H1 (cell line): ENCODE results near the gene GLP1R. TPM values are rescaled to one million over a fixed set of nuclear protein-coding genes. Genes with fewer than 3 reads are reported as not detected.

Experiments
- CTCF ChIA-PET: fragments of 300-600 bp; sonication (Branson Sonifier 250); formaldehyde crosslinking; loops from one replicate; lab custom pipeline; 2021; ENCODE audit not compliant: partially characterized antibody; lab: Charles Lee
- POLR2A ChIA-PET: fragments of 300-600 bp; sonication (Branson Sonifier 250); formaldehyde crosslinking; loops from one replicate; lab custom pipeline; 2021; ENCODE audit warnings: inconsistent platforms; ENCODE audit not compliant: partially characterized antibody; lab: Charles Lee
- DNase-seq, 2 experiments: peaks; one replicate each; pipeline versions ENCODE4 v3.0.0 to v3.0.0-alpha.2; 2010 to 2022; ENCODE audit warnings: low spot score in 2 of 2, low read depth in 1 of 2, mixed read lengths in 1 of 2
- FAIRE-seq: peaks from 2 replicates; lab custom pipeline; 2011; peaks lifted over from hg19 to GRCh38; lab: Jason Lieb, UNC
- H2AFZ ChIP-seq: 2 replicates; pipeline ENCODE4 v1.8.1; 2012; ENCODE audit warnings: low read length, inconsistent platforms
- H2AK5ac ChIP-seq: 2 replicates; pipeline ENCODE4 v1.6.1; 2013; ENCODE audit warnings: low read depth, low read length
- H2BK120ac ChIP-seq: replicated peaks from 2 replicates; pipeline ENCODE3; 2013; ENCODE audit warnings: low read depth, low read length, inconsistent platforms
- H2BK12ac ChIP-seq: 2 replicates; pipeline ENCODE4 v1.6.1; 2013; ENCODE audit warnings: low read depth, low read length
- H2BK15ac ChIP-seq: 2 replicates; pipeline ENCODE4 v1.6.1; 2013; ENCODE audit warnings: low read length
- H2BK20ac ChIP-seq: 2 replicates; pipeline ENCODE4 v1.6.1; 2013; ENCODE audit warnings: low read length
- H2BK5ac ChIP-seq: 2 replicates; pipeline ENCODE4 v1.6.1; 2013; ENCODE audit warnings: low read depth, low read length
- H3K14ac ChIP-seq: 2 replicates; pipeline ENCODE4 v1.6.1; 2013; ENCODE audit warnings: inconsistent platforms; ENCODE audit not compliant: insufficient read length
- H3K18ac ChIP-seq: 2 replicates; pipeline ENCODE4 v1.6.1; 2013; ENCODE audit warnings: low read length; ENCODE audit errors: extremely low read depth
- H3K23ac ChIP-seq: 2 replicates; pipeline ENCODE4 v1.6.1; 2013; ENCODE audit warnings: inconsistent platforms; ENCODE audit not compliant: insufficient read length
- H3K23me2 ChIP-seq: 2 replicates; pipeline ENCODE4 v1.6.1; 2013; ENCODE audit warnings: low read depth, low read length
- H3K27ac ChIP-seq: 2 replicates; pipeline ENCODE4 v1.6.1; 2011; ENCODE audit warnings: low read depth, low read length, inconsistent platforms
- H3K27me3 ChIP-seq, 4 experiments: replicated peaks in 1 of 4; 1 replicate in 1 of 4; 2 replicates in 3 of 4; pipeline versions ENCODE4 v1.6.1 to v1.8.1; 2011 to 2013; ENCODE audit warnings: low read length in 3 of 4, mild to moderate bottlenecking in 3 of 4, inconsistent platforms in 2 of 4, mixed read lengths in 2 of 4, moderate library complexity in 1 of 4; ENCODE audit not compliant: control insufficient read depth in 3 of 4, insufficient read depth in 3 of 4; ENCODE audit errors: extremely low read depth in 1 of 4
- H3K36me3 ChIP-seq, 4 experiments: 2 replicates each; pipeline versions ENCODE4 v1.6.1 to v1.8.1; 2011 to 2013; ENCODE audit warnings: mild to moderate bottlenecking in 4 of 4, low read length in 3 of 4, moderate library complexity in 2 of 4, control low read depth in 1 of 4, inconsistent platforms in 1 of 4; ENCODE audit not compliant: insufficient read depth in 4 of 4, control insufficient read depth in 2 of 4
- H3K4ac ChIP-seq: replicated peaks from 2 replicates; pipeline ENCODE3; 2013; ENCODE audit warnings: low read length, low read depth, mixed read lengths, inconsistent platforms; ENCODE audit not compliant: insufficient read length
- H3K4me1 ChIP-seq, 4 experiments: replicated peaks in 1 of 4; 1 replicate in 1 of 4; 2 replicates in 3 of 4; pipeline versions ENCODE4 v1.6.1 to v1.8.1; 2011 to 2013; ENCODE audit warnings: low read length in 3 of 4, inconsistent platforms in 2 of 4, mixed read lengths in 1 of 4; ENCODE audit not compliant: insufficient read depth in 4 of 4, control insufficient read depth in 3 of 4
- H3K4me2 ChIP-seq, 2 experiments: 2 replicates each; pipeline versions ENCODE4 v1.6.1 to v1.8.1; 2011 to 2013; ENCODE audit warnings: low read depth in 2 of 2, low read length in 2 of 2, control low read depth in 1 of 2, inconsistent platforms in 1 of 2, mild to moderate bottlenecking in 1 of 2; ENCODE audit not compliant: insufficient read depth in 1 of 2
- H3K4me3 ChIP-seq, 4 experiments: fragments of 200-600, 300-600 bp in 1 of 4; sonication (generic), shearing (Covaris generic), sonication (Bioruptor Twin) in 1 of 4; 2 replicates each; pipeline versions ENCODE4 v1.5.1 to v1.8.1; 2011 to 2016; ENCODE audit warnings: low read length in 4 of 4, low read depth in 3 of 4, control low read depth in 2 of 4, inconsistent platforms in 2 of 4, mild to moderate bottlenecking in 2 of 4, mixed read lengths in 1 of 4, moderate library complexity in 1 of 4; ENCODE audit not compliant: insufficient read depth in 2 of 4; ENCODE audit errors: extremely low read depth in 1 of 4
- H3K56ac ChIP-seq: replicated peaks from 2 replicates; pipeline ENCODE3; 2013; ENCODE audit warnings: low read depth, mild to moderate bottlenecking, mixed read lengths, low read length, inconsistent platforms; ENCODE audit not compliant: insufficient read length
- H3K79me1 ChIP-seq: 2 replicates; pipeline ENCODE4 v1.6.1; 2013; ENCODE audit warnings: low read depth, low read length, control low read depth
- H3K79me2 ChIP-seq, 2 experiments: 2 replicates each; pipeline versions ENCODE4 v1.6.1 to v1.8.1; 2012 to 2013; ENCODE audit warnings: low read length in 2 of 2, mild to moderate bottlenecking in 2 of 2, inconsistent platforms in 1 of 2; ENCODE audit not compliant: insufficient read depth in 2 of 2, control insufficient read depth in 1 of 2
- H3K9ac ChIP-seq, 4 experiments: replicated peaks in 1 of 4; 1 replicate in 1 of 4; 2 replicates in 3 of 4; pipeline versions ENCODE4 v1.6.1 to v1.8.1; 2011 to 2013; ENCODE audit warnings: low read depth in 3 of 4, low read length in 3 of 4, control low read depth in 2 of 4, mild to moderate bottlenecking in 2 of 4, moderate library complexity in 2 of 4, inconsistent platforms in 1 of 4; ENCODE audit errors: extremely low read depth in 1 of 4
- H3K9me3 ChIP-seq, 2 experiments: 2 replicates each; pipeline versions ENCODE4 v1.6.1 to v1.8.1; 2012 to 2013; ENCODE audit warnings: mild to moderate bottlenecking in 2 of 2, moderate library complexity in 2 of 2, control low read depth in 1 of 2, inconsistent platforms in 1 of 2, low read depth in 1 of 2, low read length in 1 of 2, mixed read lengths in 1 of 2; ENCODE audit not compliant: insufficient read depth in 2 of 2
- H4K20me1 ChIP-seq, 2 experiments: replicated peaks in 1 of 2; 2 replicates each; pipeline versions ENCODE3 to v1.8.1; 2011 to 2013; ENCODE audit warnings: inconsistent platforms in 2 of 2, low read length in 2 of 2, mild to moderate bottlenecking in 1 of 2; ENCODE audit not compliant: insufficient read depth in 2 of 2, control insufficient read depth in 1 of 2
- H4K5ac ChIP-seq: 2 replicates; pipeline ENCODE4 v1.6.1; 2013; ENCODE audit warnings: low read length, low read depth, mixed read lengths, inconsistent platforms; ENCODE audit not compliant: insufficient read length
- H4K8ac ChIP-seq: 2 replicates; pipeline ENCODE4 v1.8.0; 2013; ENCODE audit warnings: mild to moderate bottlenecking, moderate library complexity, low read length, inconsistent platforms; ENCODE audit not compliant: insufficient read depth; ENCODE audit errors: extremely low read depth
- H4K91ac ChIP-seq: replicated peaks from 2 replicates; pipeline ENCODE3; 2013; ENCODE audit warnings: low read length, mixed read lengths, inconsistent platforms; ENCODE audit not compliant: insufficient read length
- BACH1 ChIP-seq: IDR thresholded peaks from 2 replicates; pipeline ENCODE4 v1.6.1; 2012; ENCODE audit warnings: low read length, improper control_type of control experiment
- EP300 ChIP-seq, 2 experiments: IDR thresholded peaks; 1 replicate in 1 of 2; 2 replicates in 1 of 2; pipeline ENCODE4 v1.6.1; 2011 to 2012; ENCODE audit warnings: low read depth in 2 of 2, low read length in 2 of 2, mild to moderate bottlenecking in 2 of 2, borderline replicate concordance in 1 of 2, inconsistent platforms in 1 of 2, moderate library complexity in 1 of 2
- GTF2F1 ChIP-seq: IDR thresholded peaks from 2 replicates; pipeline ENCODE4 v1.6.1; 2012; ENCODE audit warnings: low read depth, low read length, improper control_type of control experiment, borderline replicate concordance
- TBP ChIP-seq: IDR thresholded peaks from 2 replicates; pipeline ENCODE4 v1.6.1; 2011; ENCODE audit warnings: low read depth, low read length, improper control_type of control experiment
- WGBS, 2 experiments: shearing (Covaris generic) in 1 of 2; methylation state at CpG; one replicate each; pipeline versions ENCODE4 v1.1.6 to v1.1.7; 2013 to 2015; ENCODE audit warnings: low lambda C conversion rate in 2 of 2, mixed read lengths in 2 of 2, inconsistent platforms in 1 of 2, low coverage in 1 of 2, missing lambda C conversion rate in 1 of 2; ENCODE audit not compliant: insufficient replicate concordance in 2 of 2, insufficient coverage in 1 of 2, insufficient read length in 1 of 2; ENCODE audit errors: extremely low coverage in 1 of 2, missing lambda C conversion rate in 1 of 2; 5-methylcytosine and 5-hydroxymethylcytosine counted together
- polyA plus RNA-seq, 7 experiments: library from polyadenylated mRNA; depleted of rRNA in 3 of 7; stranded (reverse) in 5 of 7; unstranded in 2 of 7; fragments of >200 nt in 5 of 7; fragments of 200-250 nt in 2 of 7; gene quantifications; 1 replicate in 5 of 7; 2 replicates in 1 of 7; 4 replicates in 1 of 7; pipeline versions ENCODE4 v1.2.1 to v1.2.3, GENCODE V29; 2011 to 2013; ENCODE audit warnings: missing spikeins in 2 of 7, mixed read lengths in 2 of 7
- total RNA-seq: library from RNA; stranded (reverse); fragmentation: NEBNext Ultra II Directional; extraction: Animal tissue kit (Norgen Biotek cat#: 25700); gene quantifications from 2 replicates; pipeline ENCODE4 v1.2.1, GENCODE V29; 2021
- TF ChIP-seq, protein P1 (sequence below): IDR thresholded peaks from 2 replicates; pipeline ENCODE4 v1.6.1; 2012; ENCODE audit warnings: low read length, inconsistent platforms

The GLP1R gene
- total and polyA plus RNA-seq, 2 of the 8 experiments (the other 6 are each of a cell fraction or from before 2014, with no cell fraction given), result 2.6 to 2.7 TPM

DNA sequence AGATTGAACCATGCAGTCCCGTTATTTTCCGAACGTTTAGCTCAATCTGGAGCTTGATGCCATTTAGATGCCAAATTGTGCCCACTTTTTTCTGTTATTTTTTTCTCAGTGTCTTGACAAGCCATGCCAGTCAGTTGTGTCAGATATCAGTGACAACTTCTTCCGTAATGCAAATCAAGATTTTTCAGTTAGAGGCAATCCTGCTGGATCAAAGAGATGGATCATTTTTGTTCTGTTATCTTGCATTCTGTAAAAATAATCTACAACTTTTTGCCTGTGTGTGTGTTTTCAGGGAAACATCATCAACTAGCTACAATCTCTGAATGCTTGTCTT lies 31.1 kb upstream of the GLP1R start:
- H3K14ac ChIP-seq, result no peak overlapping the region
- no peaks in the 10 kb centered on the region; a peak in 2 of 7 replicates for H3K27me3 ChIP-seq
- ChIA-PET POLR2A (interaction anchor here (0.7 kb wide), 1 partner anchor 25 kb away, joined by 3 read pairs; no protein-coding TSS in a partner anchor), CTCF (interaction anchor here (1.0 to 2.5 kb wide), 16 partner anchors 9 to 304 kb away, joined by 3 to 22 read pairs (median 5); no protein-coding TSS in a partner anchor)
- H3K23ac ChIP-seq, result no peak overlapping the region
- H2BK5ac ChIP-seq, result no peak overlapping the region
- H2BK15ac ChIP-seq, result no peak overlapping the region
- no peaks in the 10 kb centered on the region for H3K79me2 ChIP-seq
- no peak overlapping the region for H2BK120ac ChIP-seq
- H3K9ac ChIP-seq, result no peak overlapping the region
- no peak overlapping the region for H2BK20ac ChIP-seq
- H3K4me1 ChIP-seq, result no peaks in the 10 kb centered on the region
- H4K5ac ChIP-seq, result no peak overlapping the region
- H4K20me1 ChIP-seq, result no peaks in the 10 kb centered on the region
- no peaks in the 10 kb centered on the region for H3K79me1 ChIP-seq
- no peak overlapping the region for H2BK12ac ChIP-seq
- no peak overlapping the region for H4K8ac ChIP-seq
- no peak overlapping the region for H3K4me3 ChIP-seq
- H3K56ac ChIP-seq, result no peak overlapping the region
- no peak overlapping the region for H3K4ac ChIP-seq
- no peaks in the 10 kb centered on the region for H3K9me3 ChIP-seq
- FAIRE-seq (no peak), DNase-seq (no peak)
- no peak overlapping the region for H3K4me2 ChIP-seq
- no peak overlapping the region for H4K91ac ChIP-seq
- H2AK5ac ChIP-seq, result no peak overlapping the region
- 64% methylated on average over 4 of the region's 4 CpGs; no CpG with 5 or more reads in 1 of the 2 experiments for WGBS, 2 experiments
- H3K23me2 ChIP-seq, result peaks cover 2% of the 10 kb centered on the region; the same call in 1 of the 2 replicates
- no peak overlapping the region for H3K27ac ChIP-seq
- no peaks in the 10 kb centered on the region for H3K36me3 ChIP-seq
- H2AFZ ChIP-seq, result no peak overlapping the region
- no peak overlapping the region for H3K18ac ChIP-seq
- no peak for TF ChIP-seq GTF2F1
- TF ChIP-seq TBP, result no peak
- TF ChIP-seq, protein P1, sequence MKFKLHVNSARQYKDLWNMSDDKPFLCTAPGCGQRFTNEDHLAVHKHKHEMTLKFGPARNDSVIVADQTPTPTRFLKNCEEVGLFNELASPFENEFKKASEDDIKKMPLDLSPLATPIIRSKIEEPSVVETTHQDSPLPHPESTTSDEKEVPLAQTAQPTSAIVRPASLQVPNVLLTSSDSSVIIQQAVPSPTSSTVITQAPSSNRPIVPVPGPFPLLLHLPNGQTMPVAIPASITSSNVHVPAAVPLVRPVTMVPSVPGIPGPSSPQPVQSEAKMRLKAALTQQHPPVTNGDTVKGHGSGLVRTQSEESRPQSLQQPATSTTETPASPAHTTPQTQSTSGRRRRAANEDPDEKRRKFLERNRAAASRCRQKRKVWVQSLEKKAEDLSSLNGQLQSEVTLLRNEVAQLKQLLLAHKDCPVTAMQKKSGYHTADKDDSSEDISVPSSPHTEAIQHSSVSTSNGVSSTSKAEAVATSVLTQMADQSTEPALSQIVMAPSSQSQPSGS, result no peak
- TF ChIP-seq EP300 (IDR thresholded peaks at IDR 0.05; ENCODE audit: borderline replicate concordance in 1 of 2, low read depth in 2 of 2, low read length in 2 of 2), result no peak
- no peak for TF ChIP-seq BACH1
